ENCODE results near the gene CDKN1B.

DNA sequence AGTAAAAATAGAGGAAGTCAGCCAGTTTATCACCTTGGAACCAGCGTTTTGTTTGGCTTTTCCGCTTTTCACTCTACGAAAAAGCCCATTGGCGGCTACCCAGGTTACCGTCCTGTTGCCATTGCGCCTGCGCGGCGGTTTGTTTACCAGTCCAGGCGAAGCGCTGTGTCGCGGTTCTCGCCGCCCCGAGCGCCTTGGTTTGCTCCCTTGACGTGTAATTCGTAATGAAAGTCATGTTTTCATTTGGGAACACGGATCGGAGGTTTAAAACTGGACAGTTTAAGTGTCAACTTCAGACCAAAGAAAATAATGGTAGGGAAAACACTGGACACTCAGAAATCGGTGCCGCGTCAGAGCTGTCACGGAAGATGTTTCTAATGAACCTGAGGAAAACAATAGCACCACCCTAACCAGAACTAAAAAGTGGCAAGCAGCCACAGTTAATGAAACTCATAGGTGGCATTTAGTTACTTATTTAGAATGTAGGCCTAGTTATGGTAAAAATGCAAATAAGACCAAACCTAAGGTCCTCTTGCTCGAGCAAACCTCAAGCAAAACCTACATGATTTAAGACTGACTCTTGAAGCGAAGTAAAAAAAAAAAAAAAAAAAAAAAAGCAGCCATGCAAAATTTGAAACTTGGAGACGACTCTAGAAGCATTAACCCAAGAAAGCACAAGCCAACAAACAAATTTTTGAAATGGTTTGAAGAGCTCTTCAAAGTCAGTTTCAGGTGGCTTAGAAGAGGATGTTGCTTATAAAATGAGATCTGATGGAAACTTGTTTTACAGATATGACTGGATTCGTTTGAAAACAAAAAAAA is 20.4 kb upstream of the CDKN1B start:
- no peak for TF ChIP-seq FOS (IDR thresholded peaks at IDR 0.05; ENCODE audit: low read depth, low read length)
- TF ChIP-seq, protein P1, sequence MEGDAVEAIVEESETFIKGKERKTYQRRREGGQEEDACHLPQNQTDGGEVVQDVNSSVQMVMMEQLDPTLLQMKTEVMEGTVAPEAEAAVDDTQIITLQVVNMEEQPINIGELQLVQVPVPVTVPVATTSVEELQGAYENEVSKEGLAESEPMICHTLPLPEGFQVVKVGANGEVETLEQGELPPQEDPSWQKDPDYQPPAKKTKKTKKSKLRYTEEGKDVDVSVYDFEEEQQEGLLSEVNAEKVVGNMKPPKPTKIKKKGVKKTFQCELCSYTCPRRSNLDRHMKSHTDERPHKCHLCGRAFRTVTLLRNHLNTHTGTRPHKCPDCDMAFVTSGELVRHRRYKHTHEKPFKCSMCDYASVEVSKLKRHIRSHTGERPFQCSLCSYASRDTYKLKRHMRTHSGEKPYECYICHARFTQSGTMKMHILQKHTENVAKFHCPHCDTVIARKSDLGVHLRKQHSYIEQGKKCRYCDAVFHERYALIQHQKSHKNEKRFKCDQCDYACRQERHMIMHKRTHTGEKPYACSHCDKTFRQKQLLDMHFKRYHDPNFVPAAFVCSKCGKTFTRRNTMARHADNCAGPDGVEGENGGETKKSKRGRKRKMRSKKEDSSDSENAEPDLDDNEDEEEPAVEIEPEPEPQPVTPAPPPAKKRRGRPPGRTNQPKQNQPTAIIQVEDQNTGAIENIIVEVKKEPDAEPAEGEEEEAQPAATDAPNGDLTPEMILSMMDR (conservative IDR thresholded peaks at IDR 0.05; ENCODE audit: low read depth, low read length) = no peak
- TF ChIP-seq, protein P2, sequence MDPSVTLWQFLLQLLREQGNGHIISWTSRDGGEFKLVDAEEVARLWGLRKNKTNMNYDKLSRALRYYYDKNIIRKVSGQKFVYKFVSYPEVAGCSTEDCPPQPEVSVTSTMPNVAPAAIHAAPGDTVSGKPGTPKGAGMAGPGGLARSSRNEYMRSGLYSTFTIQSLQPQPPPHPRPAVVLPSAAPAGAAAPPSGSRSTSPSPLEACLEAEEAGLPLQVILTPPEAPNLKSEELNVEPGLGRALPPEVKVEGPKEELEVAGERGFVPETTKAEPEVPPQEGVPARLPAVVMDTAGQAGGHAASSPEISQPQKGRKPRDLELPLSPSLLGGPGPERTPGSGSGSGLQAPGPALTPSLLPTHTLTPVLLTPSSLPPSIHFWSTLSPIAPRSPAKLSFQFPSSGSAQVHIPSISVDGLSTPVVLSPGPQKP (IDR thresholded peaks at IDR 0.05; ENCODE audit: borderline replicate concordance, low read depth, low read length) = no peak
- TF ChIP-seq RFX5 (IDR thresholded peaks at IDR 0.05; ENCODE audit: low read depth, low read length) = no peak
- no peak for TF ChIP-seq MXI1 (IDR thresholded peaks at IDR 0.05; ENCODE audit: borderline replicate concordance, low read depth, low read length)
- TF ChIP-seq RAD21 (IDR thresholded peaks at IDR 0.05; ENCODE audit: low read length) = no peak
- no peak for TF ChIP-seq RCOR1 (IDR thresholded peaks at IDR 0.05; ENCODE audit: insufficient replicate concordance, low read length)
- TF ChIP-seq, protein P3, sequence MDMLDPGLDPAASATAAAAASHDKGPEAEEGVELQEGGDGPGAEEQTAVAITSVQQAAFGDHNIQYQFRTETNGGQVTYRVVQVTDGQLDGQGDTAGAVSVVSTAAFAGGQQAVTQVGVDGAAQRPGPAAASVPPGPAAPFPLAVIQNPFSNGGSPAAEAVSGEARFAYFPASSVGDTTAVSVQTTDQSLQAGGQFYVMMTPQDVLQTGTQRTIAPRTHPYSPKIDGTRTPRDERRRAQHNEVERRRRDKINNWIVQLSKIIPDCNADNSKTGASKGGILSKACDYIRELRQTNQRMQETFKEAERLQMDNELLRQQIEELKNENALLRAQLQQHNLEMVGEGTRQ (IDR thresholded peaks at IDR 0.05; ENCODE audit: low read depth, low read length) = no peak
